Measurements from ENCODE around the gene CPVL.

DNA sequence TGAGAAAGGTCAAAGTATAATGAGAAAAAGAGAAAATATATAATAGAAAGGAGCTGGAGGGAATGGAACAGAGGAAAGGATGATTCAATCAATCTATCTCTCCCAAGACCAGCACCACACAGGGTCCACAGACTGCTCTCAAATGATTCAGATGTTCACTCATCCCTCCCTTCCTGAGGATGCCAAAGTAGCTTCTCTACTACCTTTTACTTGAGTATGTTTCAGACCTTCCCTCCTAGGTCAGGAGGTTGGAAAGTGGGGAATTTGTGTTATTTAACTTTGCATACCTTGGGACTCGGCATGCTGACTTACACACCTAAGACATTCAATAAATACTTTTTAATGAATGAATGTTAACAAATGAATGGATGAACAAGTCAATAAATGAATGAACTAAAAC, 30.6 kb downstream of the CPVL start:
- no peak for TF ChIP-seq YY1 (IDR thresholded peaks at IDR 0.05; ENCODE audit: low read depth, low read length)
- no peak for TF ChIP-seq TBP (IDR thresholded peaks at IDR 0.05; ENCODE audit: low read depth, low read length)
- TF ChIP-seq SP1 (IDR thresholded peaks at IDR 0.05; ENCODE audit: low read depth, low read length) = no peak
- TF ChIP-seq, protein P1, sequence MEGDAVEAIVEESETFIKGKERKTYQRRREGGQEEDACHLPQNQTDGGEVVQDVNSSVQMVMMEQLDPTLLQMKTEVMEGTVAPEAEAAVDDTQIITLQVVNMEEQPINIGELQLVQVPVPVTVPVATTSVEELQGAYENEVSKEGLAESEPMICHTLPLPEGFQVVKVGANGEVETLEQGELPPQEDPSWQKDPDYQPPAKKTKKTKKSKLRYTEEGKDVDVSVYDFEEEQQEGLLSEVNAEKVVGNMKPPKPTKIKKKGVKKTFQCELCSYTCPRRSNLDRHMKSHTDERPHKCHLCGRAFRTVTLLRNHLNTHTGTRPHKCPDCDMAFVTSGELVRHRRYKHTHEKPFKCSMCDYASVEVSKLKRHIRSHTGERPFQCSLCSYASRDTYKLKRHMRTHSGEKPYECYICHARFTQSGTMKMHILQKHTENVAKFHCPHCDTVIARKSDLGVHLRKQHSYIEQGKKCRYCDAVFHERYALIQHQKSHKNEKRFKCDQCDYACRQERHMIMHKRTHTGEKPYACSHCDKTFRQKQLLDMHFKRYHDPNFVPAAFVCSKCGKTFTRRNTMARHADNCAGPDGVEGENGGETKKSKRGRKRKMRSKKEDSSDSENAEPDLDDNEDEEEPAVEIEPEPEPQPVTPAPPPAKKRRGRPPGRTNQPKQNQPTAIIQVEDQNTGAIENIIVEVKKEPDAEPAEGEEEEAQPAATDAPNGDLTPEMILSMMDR (IDR thresholded peaks at IDR 0.05; ENCODE audit: control extremely low read depth in 1 of 3, insufficient read depth in 1 of 3, low read depth in 1 of 3, low read length in 3 of 3) = no peak
- TF ChIP-seq CHD1 (IDR thresholded peaks at IDR 0.05; ENCODE audit: low read depth, low read length) = no peak
- TF ChIP-seq POLR2AphosphoS5 (IDR thresholded peaks at IDR 0.05; ENCODE audit: low read depth, low read length) = no peak
- no peak for TF ChIP-seq RAD21 (IDR thresholded peaks at IDR 0.05 in 1 of 2, conservative IDR thresholded peaks at IDR 0.05 in 1 of 2; ENCODE audit: low read depth in 2 of 2, low read length in 2 of 2)
- TF ChIP-seq PHF8 (conservative IDR thresholded peaks at IDR 0.05; ENCODE audit: low read depth, low read length) = no peak
- TF ChIP-seq EZH2 (IDR thresholded peaks at IDR 0.05; ENCODE audit: low read depth, low read length, severe bottlenecking) = no peak
- TF ChIP-seq CBX5 (IDR thresholded peaks at IDR 0.05; ENCODE audit: low read depth, low read length) = no peak

Data from H1 (cell line).